ENCODE results near the gene TSC22D3.
A peak's percentile ranks its signal among the peaks of the same experiment; 100 is the strongest.

The TSC22D3 gene

DNA sequence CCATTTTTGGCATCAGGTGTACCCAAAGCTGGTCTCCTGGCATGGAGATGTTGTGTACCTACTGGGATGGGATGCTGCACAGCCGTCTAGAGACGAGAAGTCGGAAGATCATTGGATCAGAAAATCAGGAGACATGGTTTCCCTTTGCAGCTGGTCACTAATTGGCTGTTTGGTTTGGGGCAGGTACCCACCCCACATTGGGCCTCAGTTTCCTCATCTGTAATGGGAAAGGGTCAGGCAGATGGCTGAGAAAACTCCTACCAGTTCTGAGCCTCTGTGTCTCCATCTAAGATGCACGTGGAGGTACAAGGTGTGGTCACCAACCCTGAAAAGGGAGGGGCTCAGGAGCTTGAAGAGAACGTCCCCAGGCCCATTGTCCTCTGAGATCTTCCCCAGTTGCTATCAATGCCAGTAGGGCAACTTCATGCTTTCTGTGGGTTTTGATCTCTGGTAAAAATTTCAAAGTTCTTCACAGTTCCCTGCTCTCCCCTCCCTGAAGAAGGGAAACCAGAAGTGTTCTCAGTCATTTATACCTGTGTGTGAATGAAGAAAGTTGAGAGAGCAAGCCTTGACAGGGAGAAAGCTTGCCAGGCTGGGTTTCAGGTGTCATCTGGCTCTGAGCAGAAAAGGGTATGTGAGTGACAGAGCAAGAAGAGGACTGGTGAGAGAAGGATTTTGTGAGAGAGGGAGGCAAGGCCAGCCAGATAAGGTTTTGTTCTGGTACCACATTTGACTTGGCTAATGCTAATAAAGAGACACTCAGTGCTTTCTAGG, 15.1 kb downstream of the TSC22D3 start:
- DNase-seq, result no peak

GRCh38 chrX:107758231-107758766, 17.3 kb downstream of the TSC22D3 start:
- DNase-seq, result peak in 1 of 58 donors; percentile 0

DNA sequence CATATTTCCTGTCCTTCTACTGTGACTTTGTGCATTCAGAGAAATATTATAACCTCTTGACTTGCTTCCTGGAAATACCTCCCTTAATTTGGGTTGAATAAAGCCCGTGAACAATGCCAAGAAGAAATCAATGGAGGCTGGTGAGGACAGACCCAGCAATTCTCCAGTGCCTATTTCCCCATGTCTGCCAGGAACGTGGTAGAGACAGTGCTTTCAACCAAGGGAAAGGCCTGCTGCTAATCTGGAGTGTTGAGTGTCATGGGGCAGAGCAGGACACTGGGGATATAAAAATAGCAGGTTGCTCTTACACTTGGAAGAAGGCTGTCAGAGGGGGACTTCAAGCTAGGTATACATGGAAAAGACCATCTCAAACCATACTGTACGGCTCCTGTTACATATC, 19.9 kb downstream of the TSC22D3 start:
- DNase-seq, result no peak

GRCh38 chrX:107753187-107753586, 22.4 kb downstream of the TSC22D3 start:
- DNase-seq, result no peak

- DNase-seq, result no peak
These were observed 22.9 kb downstream of the TSC22D3 start for GRCh38 chrX:107752714-107753113.

DNA sequence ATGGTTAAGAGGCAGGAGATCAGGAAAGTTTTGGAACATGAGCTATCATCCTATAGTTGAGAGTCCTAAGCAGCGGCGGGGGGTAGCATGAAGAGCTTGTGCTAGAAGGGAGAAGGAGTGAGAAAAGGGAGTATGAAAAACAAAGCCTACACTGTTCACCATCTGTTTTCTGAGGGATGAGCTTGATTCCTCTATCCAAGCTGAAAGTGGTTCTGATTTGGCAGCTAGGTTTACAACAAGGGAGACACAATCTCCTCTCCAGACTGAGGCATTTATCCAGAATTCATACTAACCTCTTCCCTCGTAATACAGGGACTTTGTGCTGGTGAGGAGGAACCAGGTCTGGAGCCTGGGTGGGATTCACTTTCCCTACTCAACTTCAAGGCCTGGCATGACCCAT, 23.5 kb downstream of the TSC22D3 start:
- DNase-seq, result peak in 3 of 58 donors; percentile 1 to 9 (median 9)

DNA sequence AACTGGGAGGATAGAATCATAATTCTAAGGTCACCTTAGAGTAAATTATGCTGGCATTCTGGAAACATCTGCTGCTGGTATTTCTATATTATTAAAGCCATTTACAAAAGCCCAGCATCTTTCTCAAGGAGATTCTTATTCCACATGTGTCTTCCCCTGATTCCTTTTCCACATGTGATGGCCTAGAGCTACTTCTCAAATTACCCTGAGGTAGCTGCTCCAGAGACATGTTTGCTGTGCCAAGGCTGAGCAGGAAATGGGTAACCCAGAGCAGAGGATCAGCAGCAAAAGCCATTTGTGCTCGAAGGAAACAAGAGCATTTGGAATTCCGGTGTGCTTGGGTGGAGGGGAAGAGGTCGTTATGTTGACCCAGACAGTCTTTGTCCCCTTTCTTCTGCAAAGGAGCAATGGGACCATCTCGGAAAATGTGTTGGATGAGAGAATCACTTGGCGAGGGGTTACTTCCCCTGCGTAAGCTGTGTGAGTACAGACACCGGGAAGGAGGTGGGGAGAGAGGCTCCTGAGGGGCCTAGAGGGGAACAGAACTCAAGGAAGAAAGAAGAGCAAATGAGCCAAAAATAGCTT, 24.6 kb downstream of the TSC22D3 start:
- no peak for DNase-seq

DNA sequence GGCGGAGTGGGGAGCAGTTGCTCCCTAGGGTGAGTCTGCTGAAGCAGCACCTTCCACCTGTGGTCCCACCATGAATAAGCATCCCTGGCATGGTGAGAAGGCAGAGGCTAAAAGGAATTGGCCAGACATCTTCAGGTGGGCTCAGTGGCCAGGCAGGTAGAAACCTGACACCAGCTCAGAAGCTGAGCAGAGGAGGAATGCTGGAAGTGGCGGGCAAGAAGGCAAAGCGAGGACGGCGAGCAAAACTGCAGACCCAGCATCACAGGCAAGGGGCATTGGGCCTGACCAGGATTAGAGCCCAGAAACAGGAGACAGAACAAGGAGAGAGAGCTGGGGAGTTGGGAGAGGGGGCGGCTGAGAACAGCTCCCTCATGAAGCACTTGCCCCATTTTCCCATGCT, 25.3 kb downstream of the TSC22D3 start:
- DNase-seq, result no peak

DNA sequence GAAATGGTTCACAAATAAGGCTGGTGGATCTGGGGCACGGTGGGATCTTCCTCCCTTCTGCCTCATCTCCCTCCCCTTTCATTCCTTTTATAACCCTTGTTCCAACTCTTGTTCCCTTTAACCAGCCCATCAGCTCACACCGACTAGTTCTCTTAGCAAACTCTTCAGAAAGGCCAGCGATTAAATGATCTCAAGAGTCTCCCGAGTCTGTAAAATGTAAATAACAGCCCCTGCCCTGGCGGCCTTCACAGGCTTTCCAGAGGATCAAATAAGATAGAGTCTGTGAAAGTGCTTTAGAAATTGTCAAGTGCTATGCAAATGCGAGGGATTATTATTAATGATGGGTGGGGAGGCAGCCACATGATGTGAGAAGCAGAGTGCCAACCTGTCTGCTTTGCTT, 27.1 kb downstream of the TSC22D3 start:
- DNase-seq, result no peak

DNA sequence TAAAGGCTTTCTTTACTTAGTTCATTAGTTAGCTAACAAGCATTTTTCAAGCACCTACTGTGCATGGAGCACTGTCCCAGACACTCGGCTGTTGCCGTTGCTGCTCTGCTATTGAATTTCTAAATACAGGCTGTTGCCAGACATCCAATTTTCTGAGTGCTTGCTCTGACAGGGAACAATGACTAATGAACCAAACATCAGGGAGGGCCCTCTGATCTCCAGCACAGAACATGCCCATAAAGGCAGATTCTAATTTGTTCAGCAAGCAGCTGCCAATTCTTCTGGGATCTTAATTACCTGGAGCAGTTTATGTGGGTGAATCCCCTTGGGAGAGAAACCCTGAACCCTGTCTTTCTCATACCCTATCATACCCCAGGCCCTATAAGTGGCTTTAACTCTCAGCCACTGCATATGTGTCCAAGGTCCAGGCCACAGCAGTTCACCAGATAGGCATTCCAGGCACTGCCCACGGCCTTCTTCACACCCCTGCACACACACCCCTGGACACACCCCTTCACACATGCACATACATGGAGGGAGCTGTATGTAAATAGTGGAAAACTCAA, 27.9 kb downstream of the TSC22D3 start:
- peak in 24 of 58 donors; percentile 1 to 52 (median 10) for DNase-seq

DNA sequence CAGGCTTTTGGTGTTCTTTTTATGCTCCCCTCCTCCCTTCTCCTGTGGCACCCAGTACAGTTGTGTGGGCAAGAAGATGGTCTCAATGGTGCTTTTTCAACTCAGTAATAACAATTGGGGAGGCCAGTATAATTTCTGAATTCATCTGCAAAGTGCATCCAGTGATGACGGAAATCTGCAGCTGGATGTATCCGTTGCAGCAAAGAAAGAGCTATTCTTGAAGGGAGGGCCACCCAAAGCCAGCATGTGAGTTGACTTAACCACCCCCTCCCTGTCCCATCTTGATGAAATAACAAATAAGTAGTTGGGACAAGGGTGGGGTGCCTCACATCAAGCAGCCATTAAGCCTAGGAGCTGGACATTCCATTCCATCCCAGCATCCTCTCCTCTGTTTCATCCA, 30.7 kb downstream of the TSC22D3 start:
- DNase-seq, result peak in 12 of 58 donors; percentile 0 to 35 (median 8)

- no peak for DNase-seq
These were observed 31.6 kb downstream of the TSC22D3 start for GRCh38 chrX:107743995-107744394.

- peak in 3 of 58 donors; percentile 0 to 16 (median 1) for DNase-seq
These were observed 32.8 kb downstream of the TSC22D3 start for GRCh38 chrX:107742700-107743191.

DNA sequence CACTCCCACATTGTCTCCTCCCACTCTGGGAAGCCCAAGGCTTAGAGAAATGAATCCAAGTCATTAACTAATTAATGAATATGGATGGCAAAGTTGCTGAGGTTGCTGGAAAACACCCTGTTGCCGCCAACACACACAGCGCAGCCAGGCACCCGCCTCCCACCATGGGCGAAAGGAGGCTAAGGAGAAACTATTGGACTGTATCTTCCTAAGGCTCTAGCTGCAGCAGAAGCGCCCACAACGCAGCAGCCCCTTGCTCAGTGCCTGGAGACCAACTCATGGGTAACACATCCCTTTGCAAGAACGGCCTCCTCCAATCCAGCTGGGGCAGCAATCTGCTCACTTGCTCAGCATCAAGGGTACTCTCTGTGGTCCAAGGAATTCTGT, 34.2 kb downstream of the TSC22D3 start:
- peak in 27 of 58 donors; percentile 11 to 73 (median 46) for DNase-seq

GRCh38 chrX:107739541-107739940, 36.0 kb downstream of the TSC22D3 start:
- DNase-seq, result no peak

- DNase-seq, result peak in 55 of 58 donors; percentile 0 to 84 (median 51)
These were observed 36.8 kb downstream of the TSC22D3 start for GRCh38 chrX:107738768-107739167.

DNA sequence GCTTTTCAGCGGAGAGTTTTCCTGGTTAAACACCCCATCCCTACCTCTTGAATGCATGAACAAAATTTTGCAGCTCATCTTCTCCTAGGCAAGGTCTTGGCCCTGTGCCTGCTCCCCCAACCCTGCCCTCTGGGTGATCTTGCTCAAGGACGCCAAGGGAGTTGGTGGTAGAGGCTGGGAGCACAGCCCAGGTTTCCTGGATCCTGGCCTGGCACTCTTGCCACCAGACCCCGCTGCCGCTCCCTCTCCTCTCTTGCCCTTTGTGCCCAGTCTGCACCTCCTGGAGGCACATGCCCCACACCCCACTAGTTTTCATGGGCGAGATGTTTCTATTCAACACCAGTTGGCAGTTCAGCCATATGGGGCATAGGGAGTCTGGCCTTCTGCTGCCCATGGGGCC, 37.3 kb downstream of the TSC22D3 start:
- DNase-seq, result peak in 26 of 58 donors; percentile 4 to 60 (median 20)

- DNase-seq, result no peak
These were observed 38.6 kb downstream of the TSC22D3 start for GRCh38 chrX:107736781-107737531.

- DNase-seq, result no peak
These were observed 40.9 kb downstream of the TSC22D3 start for GRCh38 chrX:107734646-107735045.

DNA sequence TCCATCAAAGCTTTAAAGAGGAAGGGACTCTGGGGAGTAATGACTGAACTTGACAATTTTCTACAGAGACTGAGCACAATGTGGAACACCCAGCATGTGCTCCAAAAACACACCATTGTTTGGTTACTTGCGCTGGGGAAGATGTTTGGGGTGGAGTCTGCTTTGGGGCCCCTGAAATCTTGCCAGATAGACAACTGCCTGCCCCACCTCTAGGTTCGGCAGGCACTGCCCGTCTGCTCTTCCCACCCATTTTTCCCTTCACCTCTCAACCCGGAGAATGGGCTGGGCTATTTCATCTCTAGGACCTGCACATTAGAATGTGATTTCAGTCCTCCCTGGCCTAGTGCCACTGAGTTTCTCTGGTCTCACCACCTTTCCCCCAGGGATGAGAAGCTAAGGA, 41.9 kb downstream of the TSC22D3 start:
- no peak for DNase-seq

DNA sequence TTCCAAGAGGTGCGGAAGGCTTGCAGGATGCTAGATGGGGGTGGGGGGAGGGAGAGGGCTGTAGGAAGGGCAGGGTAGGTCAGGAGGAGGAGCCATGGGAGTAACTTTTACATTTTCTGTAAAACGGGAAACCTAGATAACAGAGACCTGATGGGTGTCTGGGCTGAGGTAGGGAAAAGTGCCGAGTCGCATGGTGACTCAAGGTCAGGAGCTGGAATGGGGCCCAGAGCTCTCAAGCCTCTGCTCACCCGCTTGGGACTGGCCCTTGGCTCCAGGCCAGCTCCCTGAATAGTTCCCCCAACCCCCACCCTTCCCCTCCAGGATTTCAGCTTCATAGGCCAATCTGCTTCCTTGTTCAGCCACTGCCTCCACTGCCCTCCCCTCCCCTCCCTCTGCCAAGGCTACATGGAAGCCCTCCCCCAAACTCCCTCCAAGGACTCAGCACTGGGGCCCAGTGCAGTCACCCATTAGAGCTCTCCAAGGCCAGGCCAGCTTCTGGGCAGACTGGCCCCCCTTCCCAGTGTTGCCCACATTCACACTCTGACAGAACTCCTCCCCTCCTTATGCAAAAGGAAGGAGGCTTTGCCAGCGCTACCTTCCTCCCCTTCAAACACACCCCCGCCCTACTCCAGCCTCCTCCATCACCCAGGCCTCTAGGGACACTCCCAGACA, 43.6 kb downstream of the TSC22D3 start:
- peak in 55 of 58 donors; percentile 0 to 85 (median 45) for DNase-seq
